ENCODE results near the gene LANCL3.

- TF ChIP-seq, protein P1, sequence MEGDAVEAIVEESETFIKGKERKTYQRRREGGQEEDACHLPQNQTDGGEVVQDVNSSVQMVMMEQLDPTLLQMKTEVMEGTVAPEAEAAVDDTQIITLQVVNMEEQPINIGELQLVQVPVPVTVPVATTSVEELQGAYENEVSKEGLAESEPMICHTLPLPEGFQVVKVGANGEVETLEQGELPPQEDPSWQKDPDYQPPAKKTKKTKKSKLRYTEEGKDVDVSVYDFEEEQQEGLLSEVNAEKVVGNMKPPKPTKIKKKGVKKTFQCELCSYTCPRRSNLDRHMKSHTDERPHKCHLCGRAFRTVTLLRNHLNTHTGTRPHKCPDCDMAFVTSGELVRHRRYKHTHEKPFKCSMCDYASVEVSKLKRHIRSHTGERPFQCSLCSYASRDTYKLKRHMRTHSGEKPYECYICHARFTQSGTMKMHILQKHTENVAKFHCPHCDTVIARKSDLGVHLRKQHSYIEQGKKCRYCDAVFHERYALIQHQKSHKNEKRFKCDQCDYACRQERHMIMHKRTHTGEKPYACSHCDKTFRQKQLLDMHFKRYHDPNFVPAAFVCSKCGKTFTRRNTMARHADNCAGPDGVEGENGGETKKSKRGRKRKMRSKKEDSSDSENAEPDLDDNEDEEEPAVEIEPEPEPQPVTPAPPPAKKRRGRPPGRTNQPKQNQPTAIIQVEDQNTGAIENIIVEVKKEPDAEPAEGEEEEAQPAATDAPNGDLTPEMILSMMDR (IDR thresholded peaks at IDR 0.05; ENCODE audit: insufficient read depth, low read depth, low read length): no peak
- no peak for TF ChIP-seq EZH2 (IDR thresholded peaks at IDR 0.05; ENCODE audit: insufficient read depth, low read length)
These were observed 140.5 kb downstream of the LANCL3 start for GRCh38 chrX:37711991-37712390.
